ENCODE results near the gene BRINP1. TPM values are rescaled to one million over a fixed set of nuclear protein-coding genes. Genes with fewer than 3 reads are reported as not detected.
A peak's percentile ranks its signal among the peaks of the same experiment; 100 is the strongest.

BRINP1 gene
- total and polyA plus RNA-seq, 2 of the 8 experiments (the other 6 are each of a cell fraction or from before 2014, with no cell fraction given): 19.5 to 20.5 TPM

DNA sequence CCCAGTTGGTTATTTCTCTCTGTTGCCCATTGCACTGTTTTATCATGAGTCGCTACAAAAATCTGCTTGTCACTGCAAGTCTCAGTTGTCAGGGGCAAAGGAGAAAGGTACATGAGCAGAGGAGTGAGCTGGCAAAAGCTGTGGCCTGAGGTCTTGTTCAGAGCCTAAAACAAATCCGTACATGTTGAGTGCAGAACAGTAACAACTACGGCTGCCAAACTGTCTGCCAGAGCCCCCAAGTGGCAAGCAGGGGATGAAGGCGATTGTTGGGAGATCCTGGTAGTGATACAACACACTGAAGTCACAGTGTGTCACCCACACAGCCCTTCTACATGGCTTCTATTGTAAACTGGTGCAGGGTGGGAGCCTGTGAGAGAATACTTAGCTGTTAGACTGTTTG is 50.9 kb downstream of the BRINP1 start:
- Histone ChIP-seq H3K23me2 (ENCODE audit: low read depth, low read length) (no peaks in the 10 kb centered on the region), H2BK12ac (ENCODE audit: low read depth, low read length) (no peak overlapping the region), H3K79me2 (ENCODE audit: control insufficient read depth in 1 of 2, insufficient read depth in 2 of 2, low read length in 2 of 2) (peaks cover 0 to 6% of the 10 kb centered on the region in 2 experiments; a peak in 1 of 4 replicates), H3K36me3 (ENCODE audit: control insufficient read depth in 2 of 4, insufficient read depth in 4 of 4, low read length in 3 of 4) (no peaks in the 10 kb centered on the region), H2BK20ac (ENCODE audit: low read length) (no peak overlapping the region), H3K14ac (ENCODE audit: insufficient read length) (no peak overlapping the region), H2BK120ac (replicated peaks; ENCODE audit: low read depth, low read length) (no peak overlapping the region), H3K18ac (ENCODE audit: extremely low read depth, low read length) (no peak overlapping the region), H4K8ac (ENCODE audit: extremely low read depth, insufficient read depth, low read length) (no peak overlapping the region), H2AFZ (ENCODE audit: low read length) (no peak overlapping the region), H4K91ac (replicated peaks; ENCODE audit: insufficient read length, low read length) (no peak overlapping the region), H3K9ac (replicated peaks in 1 of 4; ENCODE audit: extremely low read depth in 1 of 4, low read depth in 3 of 4, low read length in 3 of 4) (no peak overlapping the region), H3K79me1 (ENCODE audit: low read depth, low read length) (0 out of 2 replicates have a peak, but pooled peaks cover 3% of the 10 kb centered on the region), H3K4me1 (replicated peaks in 1 of 4; ENCODE audit: control insufficient read depth in 3 of 4, insufficient read depth in 4 of 4, low read length in 3 of 4) (peaks cover 0 to 6% (median under 1%) of the 10 kb centered on the region in 4 experiments; a peak in 1 of 7 replicates), H3K4me3 (ENCODE audit: extremely low read depth in 1 of 4, insufficient read depth in 2 of 4, low read depth in 3 of 4, low read length in 4 of 4) (no peak overlapping the region), H4K20me1 (replicated peaks in 1 of 2; ENCODE audit: control insufficient read depth in 1 of 2, insufficient read depth in 2 of 2, low read length in 2 of 2) (no peaks in the 10 kb centered on the region), H2BK15ac (ENCODE audit: low read length) (no peak overlapping the region), H3K23ac (ENCODE audit: insufficient read length) (no peak overlapping the region), H3K27me3 (replicated peaks in 1 of 4; ENCODE audit: control insufficient read depth in 3 of 4, extremely low read depth in 1 of 4, insufficient read depth in 3 of 4, low read length in 3 of 4) (no peaks in the 10 kb centered on the region), H3K56ac (replicated peaks; ENCODE audit: insufficient read length, low read depth, low read length) (no peak overlapping the region), H3K27ac (ENCODE audit: low read depth, low read length) (no peak overlapping the region), H3K9me3 (ENCODE audit: insufficient read depth in 2 of 2, low read depth in 1 of 2, low read length in 1 of 2) (no peaks in the 10 kb centered on the region), H4K5ac (ENCODE audit: insufficient read length, low read depth, low read length) (no peak overlapping the region), H3K4me2 (ENCODE audit: insufficient read depth in 1 of 2, low read depth in 2 of 2, low read length in 2 of 2) (no peak overlapping the region), H2AK5ac (ENCODE audit: low read depth, low read length) (no peak overlapping the region), H2BK5ac (ENCODE audit: low read depth, low read length) (no peak overlapping the region), H3K4ac (replicated peaks; ENCODE audit: insufficient read length, low read depth, low read length) (no peak overlapping the region)
- POLR2A ChIA-PET (ENCODE audit: partially characterized antibody): interaction anchor here (0.8 to 0.9 kb wide), 2 partner anchors 11 to 16 kb away, joined by 3 to 4 read pairs; no protein-coding TSS in a partner anchor
- CTCF ChIA-PET (ENCODE audit: partially characterized antibody): interaction anchor here (0.6 to 1.7 kb wide), 9 partner anchors 13 to 723 kb away, joined by 3 to 7 read pairs (median 4); no protein-coding TSS in a partner anchor
- DNase-seq (ENCODE audit: low read depth in 1 of 2, low spot score in 2 of 2): no peak
- WGBS, 2 experiments (ENCODE audit: extremely low coverage in 1 of 2, insufficient coverage in 1 of 2, insufficient read length in 1 of 2, insufficient replicate concordance in 2 of 2, low coverage in 1 of 2, low lambda C conversion rate in 2 of 2, missing lambda C conversion rate in 1 of 2): 71% methylated on average over 4 of the region's 4 CpGs; no CpG with 5 or more reads in 1 of the 2 experiments
- FAIRE-seq: peak; percentile 65
- TF ChIP-seq MAFK (IDR thresholded peaks at IDR 0.05; ENCODE audit: low read depth, low read length) (no peak), HDAC2 (IDR thresholded peaks at IDR 0.05; ENCODE audit: borderline replicate concordance in 1 of 2, low read depth in 2 of 2, low read length in 2 of 2) (no peak), FOSL1 (IDR thresholded peaks at IDR 0.05; ENCODE audit: insufficient read depth, low read depth, low read length) (no peak), RAD21 (IDR thresholded peaks at IDR 0.05 in 1 of 2, conservative IDR thresholded peaks at IDR 0.05 in 1 of 2; ENCODE audit: low read depth in 2 of 2, low read length in 2 of 2) (peak; percentile 54 to 69), SP1 (IDR thresholded peaks at IDR 0.05; ENCODE audit: low read depth, low read length) (no peak), SRF (IDR thresholded peaks at IDR 0.05; ENCODE audit: low read depth, low read length) (no peak)
- TF ChIP-seq, protein P1, sequence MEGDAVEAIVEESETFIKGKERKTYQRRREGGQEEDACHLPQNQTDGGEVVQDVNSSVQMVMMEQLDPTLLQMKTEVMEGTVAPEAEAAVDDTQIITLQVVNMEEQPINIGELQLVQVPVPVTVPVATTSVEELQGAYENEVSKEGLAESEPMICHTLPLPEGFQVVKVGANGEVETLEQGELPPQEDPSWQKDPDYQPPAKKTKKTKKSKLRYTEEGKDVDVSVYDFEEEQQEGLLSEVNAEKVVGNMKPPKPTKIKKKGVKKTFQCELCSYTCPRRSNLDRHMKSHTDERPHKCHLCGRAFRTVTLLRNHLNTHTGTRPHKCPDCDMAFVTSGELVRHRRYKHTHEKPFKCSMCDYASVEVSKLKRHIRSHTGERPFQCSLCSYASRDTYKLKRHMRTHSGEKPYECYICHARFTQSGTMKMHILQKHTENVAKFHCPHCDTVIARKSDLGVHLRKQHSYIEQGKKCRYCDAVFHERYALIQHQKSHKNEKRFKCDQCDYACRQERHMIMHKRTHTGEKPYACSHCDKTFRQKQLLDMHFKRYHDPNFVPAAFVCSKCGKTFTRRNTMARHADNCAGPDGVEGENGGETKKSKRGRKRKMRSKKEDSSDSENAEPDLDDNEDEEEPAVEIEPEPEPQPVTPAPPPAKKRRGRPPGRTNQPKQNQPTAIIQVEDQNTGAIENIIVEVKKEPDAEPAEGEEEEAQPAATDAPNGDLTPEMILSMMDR (IDR thresholded peaks at IDR 0.05; ENCODE audit: control extremely low read depth in 1 of 3, insufficient read depth in 1 of 3, low read depth in 1 of 3, low read length in 3 of 3): peak; percentile 38 to 44 (median 39)
